ENCODE measurements around the gene DAPK1.

The DAPK1 gene

DNA sequence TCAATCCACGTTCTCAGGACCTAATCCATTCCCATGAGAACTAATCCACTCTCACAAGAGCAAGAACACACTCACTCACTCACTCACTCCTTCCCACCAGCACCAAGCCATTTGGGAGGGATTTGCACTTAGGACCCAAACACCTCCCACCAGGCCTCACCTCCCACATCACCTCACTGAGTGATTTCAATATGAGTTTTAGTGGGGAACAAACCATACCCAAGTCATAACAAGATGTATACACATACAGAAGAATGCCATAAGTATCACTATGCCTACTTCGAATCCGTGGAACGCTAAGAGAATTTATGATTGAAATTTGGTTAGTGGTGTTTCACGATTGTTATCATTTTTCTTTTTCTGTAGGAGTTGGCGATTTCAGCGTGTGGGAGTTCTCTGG is 199.0 kb downstream of the DAPK1 start:
- Histone ChIP-seq H3K27me3 (ENCODE audit: low read depth, low read length) (no peaks in the 10 kb centered on the region), H3K4me2 (ENCODE audit: low read length) (no peak overlapping the region), H2AFZ (ENCODE audit: low read depth, low read length) (no peak overlapping the region), H3K4me1 (ENCODE audit: low read length) (no peaks in the 10 kb centered on the region), H3K36me3 (replicated peaks; ENCODE audit: low read depth, low read length) (no peaks in the 10 kb centered on the region), H4K20me1 (ENCODE audit: insufficient read depth, low read length) (no peaks in the 10 kb centered on the region), H3K9ac (ENCODE audit: low read length) (no peak overlapping the region), H3K4me3 (ENCODE audit: low read length) (no peak overlapping the region), H3K79me2 (ENCODE audit: low read length) (no peaks in the 10 kb centered on the region), H3K27ac (ENCODE audit: low read length) (no peak overlapping the region), H3K9me3 (ENCODE audit: insufficient read depth, low read length) (peaks cover 4% of the 10 kb centered on the region; the same call in 1 of the 2 replicates)
- TF ChIP-seq EZH2phosphoT487 (IDR thresholded peaks at IDR 0.05; ENCODE audit: low read depth) (no peak), CTCF (IDR thresholded peaks at IDR 0.05; ENCODE audit: low read depth, low read length) (no peak)

DNA sequence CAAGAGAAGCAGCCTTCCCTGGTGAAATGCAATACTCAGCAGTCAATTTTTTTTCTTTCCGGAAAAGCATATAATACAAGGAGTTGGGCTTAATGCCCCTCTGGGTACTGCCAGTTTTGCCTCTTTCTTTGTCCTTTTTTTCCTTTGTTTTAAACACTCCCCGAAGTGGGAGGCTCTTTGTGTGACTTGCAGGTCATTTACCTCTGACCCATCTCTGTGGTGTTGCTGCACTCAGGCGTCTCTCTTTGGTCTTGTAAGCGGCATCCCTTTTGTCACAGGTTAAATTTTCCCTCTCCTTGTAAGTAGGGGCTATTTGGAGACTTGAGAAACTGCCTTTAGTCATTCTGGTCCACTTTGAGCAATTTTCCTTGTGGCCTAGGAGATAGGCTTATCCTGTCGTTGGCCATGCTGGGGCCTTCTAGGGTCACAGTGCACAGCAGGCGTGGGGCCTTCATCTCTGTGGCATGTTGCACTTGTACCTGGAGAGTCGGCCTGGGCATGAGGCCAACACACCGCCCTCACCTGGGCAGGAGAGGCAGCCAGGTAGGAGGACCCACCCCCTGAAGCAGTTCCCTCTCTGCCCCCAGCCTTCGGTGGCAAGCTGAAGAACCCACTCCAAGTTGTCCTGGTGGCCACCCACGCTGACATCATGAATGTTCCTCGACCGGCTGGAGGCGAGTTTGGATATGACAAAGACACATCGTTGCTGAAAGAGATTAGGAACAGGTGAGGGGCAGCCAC is 200.6 kb downstream of the DAPK1 start:
- no peaks in the 10 kb centered on the region for H3K36me3 ChIP-seq (replicated peaks; ENCODE audit: low read depth, low read length)
- peaks cover 4% of the 10 kb centered on the region; the same call in 1 of the 2 replicates for H3K9me3 ChIP-seq (ENCODE audit: insufficient read depth, low read length)
- H3K4me3 ChIP-seq (ENCODE audit: low read length): no peak overlapping the region
- H3K9ac ChIP-seq (ENCODE audit: low read length): no peak overlapping the region
- H4K20me1 ChIP-seq (ENCODE audit: insufficient read depth, low read length): no peaks in the 10 kb centered on the region
- no peaks in the 10 kb centered on the region for H3K4me1 ChIP-seq (ENCODE audit: low read length)
- H3K4me2 ChIP-seq (ENCODE audit: low read length): no peak overlapping the region
- TF ChIP-seq CTCF (IDR thresholded peaks at IDR 0.05; ENCODE audit: low read depth, low read length) (no peak), EZH2phosphoT487 (IDR thresholded peaks at IDR 0.05; ENCODE audit: low read depth) (no peak)
- no peaks in the 10 kb centered on the region for H3K27me3 ChIP-seq (ENCODE audit: low read depth, low read length)
- no peaks in the 10 kb centered on the region for H3K79me2 ChIP-seq (ENCODE audit: low read length)
- no peak overlapping the region for H3K27ac ChIP-seq (ENCODE audit: low read length)
- no peak overlapping the region for H2AFZ ChIP-seq (ENCODE audit: low read depth, low read length)

- H3K9ac ChIP-seq (ENCODE audit: low read length): no peak overlapping the region
- H3K36me3 ChIP-seq (replicated peaks; ENCODE audit: low read depth, low read length): no peaks in the 10 kb centered on the region
Observed at GRCh38 chr9:87699835-87700234, 202.2 kb downstream of the DAPK1 start.

DNA sequence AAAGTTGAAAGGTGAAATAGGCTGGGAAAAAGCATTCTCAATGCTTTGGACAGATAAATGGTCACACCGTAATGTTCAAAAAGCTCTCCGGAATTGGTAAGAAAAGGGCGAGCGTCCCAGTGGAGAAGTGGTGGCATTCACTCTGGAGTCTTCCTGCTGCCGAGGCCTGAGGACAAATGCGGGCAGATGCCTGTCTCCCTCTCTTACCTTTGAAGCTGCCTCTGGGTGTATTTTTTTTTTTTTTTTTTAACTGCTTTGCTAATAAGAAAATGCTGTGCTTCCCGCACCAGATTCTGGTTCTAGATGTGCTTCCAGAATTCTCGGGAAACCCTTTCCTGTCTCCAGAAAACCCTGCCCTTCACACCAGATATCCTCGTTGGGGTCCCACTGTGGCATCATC is 203.8 kb downstream of the DAPK1 start:
- Histone ChIP-seq H3K4me2 (ENCODE audit: low read length) (no peak overlapping the region), H3K79me2 (ENCODE audit: low read length) (no peaks in the 10 kb centered on the region), H2AFZ (ENCODE audit: low read depth, low read length) (no peak overlapping the region), H3K36me3 (replicated peaks; ENCODE audit: low read depth, low read length) (no peaks in the 10 kb centered on the region), H3K27ac (ENCODE audit: low read length) (no peak overlapping the region), H3K9ac (ENCODE audit: low read length) (no peak overlapping the region), H3K4me1 (ENCODE audit: low read length) (no peaks in the 10 kb centered on the region), H4K20me1 (ENCODE audit: insufficient read depth, low read length) (no peaks in the 10 kb centered on the region), H3K4me3 (ENCODE audit: low read length) (no peak overlapping the region), H3K9me3 (ENCODE audit: insufficient read depth, low read length) (no peaks in the 10 kb centered on the region), H3K27me3 (ENCODE audit: low read depth, low read length) (no peaks in the 10 kb centered on the region)
- no peak for TF ChIP-seq CTCF (IDR thresholded peaks at IDR 0.05; ENCODE audit: low read depth, low read length)
- no peak for TF ChIP-seq EZH2phosphoT487 (IDR thresholded peaks at IDR 0.05; ENCODE audit: low read depth)

More at GRCh38 chr9:87699835-87700234, 202.2 kb downstream of the DAPK1 start:
- Histone ChIP-seq H3K27me3 (ENCODE audit: low read depth, low read length) (no peaks in the 10 kb centered on the region), H3K27ac (ENCODE audit: low read length) (no peak overlapping the region), H2AFZ (ENCODE audit: low read depth, low read length) (no peak overlapping the region), H4K20me1 (ENCODE audit: insufficient read depth, low read length) (no peaks in the 10 kb centered on the region), H3K4me3 (ENCODE audit: low read length) (no peak overlapping the region), H3K79me2 (ENCODE audit: low read length) (no peaks in the 10 kb centered on the region), H3K4me1 (ENCODE audit: low read length) (no peaks in the 10 kb centered on the region), H3K4me2 (ENCODE audit: low read length) (no peak overlapping the region), H3K9me3 (ENCODE audit: insufficient read depth, low read length) (no peaks in the 10 kb centered on the region)
- TF ChIP-seq CTCF (IDR thresholded peaks at IDR 0.05; ENCODE audit: low read depth, low read length): no peak
- no peak for TF ChIP-seq EZH2phosphoT487 (IDR thresholded peaks at IDR 0.05; ENCODE audit: low read depth)
